ENCODE measurements around the gene PRAC1.

Gene PRAC1

GRCh38 chr17:48733632-48734328 is 11.5 kb upstream of the PRAC1 start:
- H3K27ac ChIP-seq = peak overlapping the region; percentile 93
- no peak for TF ChIP-seq CTCF (conservative IDR thresholded peaks at IDR 0.05)
- peak; percentile 73 for TF ChIP-seq ZFX (IDR thresholded peaks at IDR 0.05)

- H3K27ac ChIP-seq = peak overlapping the region; percentile 93
- no peak for TF ChIP-seq CTCF (conservative IDR thresholded peaks at IDR 0.05)
- 0 out of 2 replicates have a peak, but pooled peaks have one; percentile 25 for TF ChIP-seq ZFX (IDR thresholded peaks at IDR 0.05)
Observed at GRCh38 chr17:48732688-48733629, 10.6 kb upstream of the PRAC1 start.

GRCh38 chr17:48731355-48731754 is 9.0 kb upstream of the PRAC1 start:
- TF ChIP-seq CTCF (conservative IDR thresholded peaks at IDR 0.05) = no peak
- no peak for TF ChIP-seq ZFX (IDR thresholded peaks at IDR 0.05)
- no peak overlapping the region for H3K27ac ChIP-seq

GRCh38 chr17:48730240-48730550 is 7.9 kb upstream of the PRAC1 start:
- H3K27ac ChIP-seq = peak overlapping the region; percentile 98
- no peak for TF ChIP-seq CTCF (conservative IDR thresholded peaks at IDR 0.05)

- H3K27ac ChIP-seq = peak overlapping the region; percentile 98
- no peak for TF ChIP-seq ZFX (IDR thresholded peaks at IDR 0.05)
- no peak for TF ChIP-seq CTCF (conservative IDR thresholded peaks at IDR 0.05)
Observed at GRCh38 chr17:48729335-48730239, 7.3 kb upstream of the PRAC1 start.

- H3K27ac ChIP-seq = peak within 1 kb of the TSS; percentile 98
- TF ChIP-seq ZFX (IDR thresholded peaks at IDR 0.05) = no peak
- TF ChIP-seq CTCF (conservative IDR thresholded peaks at IDR 0.05) = no peak
Observed at GRCh38 chr17:48728232-48729231, 6.2 kb upstream of the PRAC1 start, which contains the start of gene HOXB13. TSS of gene HOXB13 (minus strand) at chr17:48728750. CDS start at chr17:48728593, 157 bp downstream.
